ENCODE measurements around the gene DBNDD1.

The DBNDD1 gene

GRCh38 chr16:89990799-89991198, 28.5 kb downstream of the DBNDD1 start:
- in situ Hi-C loops (cut with MboI; ENCODE audit: low sequenced_read_pairs, unreplicated experiment) = no loop called here
- DNase-seq (ENCODE audit: low spot score) = no peak
- TF ChIP-seq CTCF (IDR thresholded peaks at IDR 0.05; ENCODE audit: borderline replicate concordance, control extremely low read depth, extremely low read depth, insufficient read depth, missing control alignments) = no peak

GRCh38 chr16:89988951-89989350, 30.3 kb downstream of the DBNDD1 start:
- no peak for DNase-seq (ENCODE audit: low spot score)
- no peak for TF ChIP-seq CTCF (IDR thresholded peaks at IDR 0.05; ENCODE audit: borderline replicate concordance, control extremely low read depth, extremely low read depth, insufficient read depth, missing control alignments)
- in situ Hi-C loops (cut with MboI; ENCODE audit: low sequenced_read_pairs, unreplicated experiment) = no loop called here

GRCh38 chr16:89987169-89987568, 32.1 kb downstream of the DBNDD1 start:
- DNase-seq (ENCODE audit: low spot score) = no peak
- in situ Hi-C loops (cut with MboI; ENCODE audit: low sequenced_read_pairs, unreplicated experiment) = no loop called here
- TF ChIP-seq CTCF (IDR thresholded peaks at IDR 0.05; ENCODE audit: borderline replicate concordance, control extremely low read depth, extremely low read depth, insufficient read depth, missing control alignments) = no peak

GRCh38 chr16:89986600-89986999, 32.7 kb downstream of the DBNDD1 start:
- no peak for DNase-seq (ENCODE audit: low spot score)
- TF ChIP-seq CTCF (IDR thresholded peaks at IDR 0.05; ENCODE audit: borderline replicate concordance, control extremely low read depth, extremely low read depth, insufficient read depth, missing control alignments) = no peak

GRCh38 chr16:89985219-89985618, 34.0 kb downstream of the DBNDD1 start:
- TF ChIP-seq CTCF (IDR thresholded peaks at IDR 0.05; ENCODE audit: borderline replicate concordance, control extremely low read depth, extremely low read depth, insufficient read depth, missing control alignments) = no peak
- in situ Hi-C loops (cut with MboI; ENCODE audit: low sequenced_read_pairs, unreplicated experiment) = no loop called here
- DNase-seq (ENCODE audit: low spot score) = no peak

More at GRCh38 chr16:89986600-89986999, 32.7 kb downstream of the DBNDD1 start:
- in situ Hi-C loops (cut with MboI; ENCODE audit: low sequenced_read_pairs, unreplicated experiment) = no loop called here

GRCh38 chr16:89984216-89984615, 35.0 kb downstream of the DBNDD1 start:
- DNase-seq (ENCODE audit: low spot score) = no peak
- in situ Hi-C loops (cut with MboI; ENCODE audit: low sequenced_read_pairs, unreplicated experiment) = no loop called here

More at GRCh38 chr16:89984216-89984615, 35.0 kb downstream of the DBNDD1 start:
- no peak for TF ChIP-seq CTCF (IDR thresholded peaks at IDR 0.05; ENCODE audit: borderline replicate concordance, control extremely low read depth, extremely low read depth, insufficient read depth, missing control alignments)
